Astrocyte (in vitro differentiated cells and primary cell): ENCODE measurements around the gene WDR83. TPM values are rescaled to one million over a fixed set of nuclear protein-coding genes. Genes with fewer than 3 reads are reported as not detected.
A peak's percentile ranks its signal among the peaks of the same experiment; 100 is the strongest.

Experiments used
- DNase-seq: peaks from one replicate; pipeline ENCODE4 v3.0.0-alpha.2; 2010; ENCODE audit warnings: low read depth
- FAIRE-seq: peaks from 2 replicates; lab custom pipeline; 2011; peaks lifted over from hg19 to GRCh38; lab: Jason Lieb, UNC
- H2AFZ ChIP-seq: 2 replicates; pipeline ENCODE4 v1.6.0; 2012; ENCODE audit warnings: low read depth, low read length, inconsistent platforms
- H3K27ac ChIP-seq: 2 replicates; pipeline ENCODE4 v1.5.1; 2011; ENCODE audit warnings: low read depth, low read length, inconsistent platforms
- H3K27me3 ChIP-seq: 2 replicates; pipeline ENCODE4 v1.6.0; 2011; ENCODE audit warnings: low read length, inconsistent platforms; ENCODE audit not compliant: insufficient read depth
- H3K36me3 ChIP-seq: 2 replicates; pipeline ENCODE4 v1.5.1; 2011; ENCODE audit warnings: low read length, inconsistent platforms; ENCODE audit not compliant: insufficient read depth
- H3K4me1 ChIP-seq: 2 replicates; pipeline ENCODE4 v1.5.1; 2011; ENCODE audit warnings: low read length, inconsistent platforms; ENCODE audit not compliant: insufficient read depth
- H3K4me2 ChIP-seq: 2 replicates; pipeline ENCODE4 v1.6.0; 2012; ENCODE audit warnings: low read length, inconsistent platforms
- H3K4me3 ChIP-seq: 2 replicates; pipeline ENCODE4 v1.5.1; 2011; ENCODE audit warnings: low read depth, mild to moderate bottlenecking, low read length, inconsistent platforms; ENCODE audit not compliant: insufficient read depth
- H3K79me2 ChIP-seq: 2 replicates; pipeline ENCODE4 v1.6.0; 2012; ENCODE audit warnings: mild to moderate bottlenecking, low read length, inconsistent platforms; ENCODE audit not compliant: insufficient read depth
- H3K9ac ChIP-seq: 2 replicates; pipeline ENCODE4 v1.6.0; 2012; ENCODE audit warnings: mild to moderate bottlenecking, low read length, inconsistent platforms
- H3K9me3 ChIP-seq: 2 replicates; pipeline ENCODE4 v1.5.1; 2012; ENCODE audit warnings: low read depth, mild to moderate bottlenecking, low read length, inconsistent platforms; ENCODE audit not compliant: insufficient read depth
- H4K20me1 ChIP-seq: 2 replicates; pipeline ENCODE4 v1.6.0; 2012; ENCODE audit warnings: low read length, inconsistent platforms; ENCODE audit not compliant: insufficient read depth
- H3K27ac Mint-ChIP-seq: one replicate; pipeline ENCODE4 v1.8.0; 2021; ENCODE audit warnings: mild to moderate bottlenecking, mixed read lengths; ENCODE audit not compliant: unreplicated experiment
- H3K27me3 Mint-ChIP-seq: one replicate; pipeline ENCODE4 v1.8.0; 2021; ENCODE audit warnings: low read depth, mixed read lengths; ENCODE audit not compliant: unreplicated experiment
- H3K36me3 Mint-ChIP-seq: one replicate; pipeline ENCODE4 v1.8.0; 2021; ENCODE audit warnings: low read depth, mixed read lengths; ENCODE audit not compliant: unreplicated experiment
- H3K4me1 Mint-ChIP-seq: one replicate; pipeline ENCODE4 v1.8.0; 2021; ENCODE audit warnings: low read depth, mixed read lengths; ENCODE audit not compliant: unreplicated experiment
- H3K4me3 Mint-ChIP-seq: one replicate; pipeline ENCODE4 v1.8.0; 2021; ENCODE audit warnings: mild to moderate bottlenecking, moderate library complexity, mixed read lengths; ENCODE audit not compliant: unreplicated experiment
- H3K9me3 Mint-ChIP-seq: one replicate; pipeline ENCODE4 v1.8.0; 2021; ENCODE audit warnings: mild to moderate bottlenecking, mixed read lengths; ENCODE audit not compliant: unreplicated experiment
- CTCF ChIP-seq: IDR thresholded peaks from 2 replicates; pipeline ENCODE4 v1.5.1; 2011; ENCODE audit warnings: low read depth, mild to moderate bottlenecking, inconsistent platforms, low read length, moderate library complexity; ENCODE audit not compliant: insufficient read depth
- EZH2 ChIP-seq: IDR thresholded peaks from 2 replicates; pipeline ENCODE4 v1.6.1; 2012; ENCODE audit warnings: mild to moderate bottlenecking, low read length, inconsistent platforms; ENCODE audit not compliant: insufficient read depth
- total RNA-seq: library from RNA; stranded (reverse); gene quantifications from 2 replicates; pipeline ENCODE4 v1.2.1, GENCODE V29; 2021

Gene WDR83
- total RNA-seq, 1 donor from 2014 or later: 13.3 TPM

DNA sequence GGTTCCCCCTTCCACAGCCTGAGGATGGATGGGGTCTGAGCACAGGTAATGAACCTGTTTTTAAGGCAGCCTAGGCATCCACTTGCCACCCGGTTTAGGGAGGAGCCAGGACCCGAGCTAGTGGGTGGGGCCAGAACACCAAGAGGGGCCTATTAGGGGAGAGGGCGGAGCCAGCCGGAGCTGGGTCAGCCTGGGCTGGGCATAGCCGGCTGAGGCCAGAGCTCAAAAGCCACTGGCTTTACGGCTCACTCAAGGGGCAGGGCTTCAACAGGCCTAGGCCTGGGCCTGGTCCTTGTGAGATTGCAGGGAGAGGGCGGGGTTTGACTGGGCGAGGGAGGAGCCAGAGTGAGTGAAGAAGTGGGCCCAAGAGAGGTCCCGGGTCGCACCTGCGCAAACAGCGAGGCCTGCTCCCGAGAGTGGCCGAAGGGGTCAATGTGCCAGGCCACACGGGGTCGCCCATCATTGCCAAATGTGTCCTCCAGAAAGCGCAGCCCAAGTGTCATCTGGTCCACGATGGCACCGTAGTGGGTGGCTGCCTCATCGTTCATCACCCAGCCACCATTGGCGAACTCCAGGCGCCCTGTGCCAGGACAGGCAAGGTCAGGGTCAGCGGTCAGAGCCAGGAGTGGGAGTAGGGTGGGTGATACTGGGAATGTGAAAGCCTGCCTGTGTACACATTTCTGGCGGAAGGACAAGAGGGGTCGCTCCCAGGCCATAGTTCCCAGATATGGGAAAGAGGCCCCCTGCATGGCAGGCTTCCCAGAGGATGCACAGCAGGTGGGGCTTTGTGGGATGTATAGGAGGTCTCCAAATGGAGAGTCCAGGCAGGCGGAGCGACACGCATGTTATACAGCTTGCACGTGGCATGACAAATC, 2.0 kb upstream of the WDR83 start:
- Mint-ChIP-seq H3K4me3 (peak overlapping the region; percentile 29), H3K4me1 (peaks cover 20% of the 10 kb centered on the region), H3K27ac (no peak overlapping the region), H3K9me3 (no peaks in the 10 kb centered on the region), H3K27me3 (no peaks in the 10 kb centered on the region), H3K36me3 (peaks cover 10% of the 10 kb centered on the region)
- no peak for TF ChIP-seq CTCF
- no peak for TF ChIP-seq EZH2
- DNase-seq (no peak), FAIRE-seq (no peak)
- Histone ChIP-seq H3K9ac (no peak overlapping the region), H3K27ac (no peak overlapping the region), H3K27me3 (no peaks in the 10 kb centered on the region), H3K4me2 (no peak overlapping the region), H3K4me1 (peaks cover 13% of the 10 kb centered on the region), H3K4me3 (no peak overlapping the region), H4K20me1 (peaks cover 14% of the 10 kb centered on the region), H2AFZ (no peak overlapping the region), H3K36me3 (peaks cover 6% of the 10 kb centered on the region), H3K9me3 (no peaks in the 10 kb centered on the region), H3K79me2 (peaks cover 44% of the 10 kb centered on the region)

DNA sequence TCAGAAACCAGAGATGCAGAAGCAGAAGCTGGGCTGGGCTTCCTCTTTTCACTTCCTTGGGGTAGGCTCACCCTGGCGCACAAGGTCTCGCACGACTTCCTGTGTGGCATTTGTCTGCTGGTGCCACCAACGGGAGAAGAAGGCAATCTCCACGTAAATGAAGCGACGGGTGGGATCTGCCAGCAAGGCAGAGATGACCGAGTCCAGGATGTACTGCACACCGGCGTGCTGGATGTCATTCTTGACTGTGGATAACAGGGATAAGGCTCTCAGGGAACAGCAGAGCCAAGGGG, 1.4 kb upstream of the WDR83 start:
- peaks cover 14% of the 10 kb centered on the region for H4K20me1 ChIP-seq
- Mint-ChIP-seq H3K27ac (no peak overlapping the region), H3K9me3 (no peaks in the 10 kb centered on the region), H3K27me3 (no peaks in the 10 kb centered on the region), H3K36me3 (peaks cover 7% of the 10 kb centered on the region), H3K4me3 (peak overlapping the region; percentile 29), H3K4me1 (peaks cover 20% of the 10 kb centered on the region)
- TF ChIP-seq CTCF: no peak
- no peak for TF ChIP-seq EZH2
- no peak for FAIRE-seq
- H3K4me3 ChIP-seq: no peak overlapping the region
- no peak overlapping the region for H3K27ac ChIP-seq
- H3K4me2 ChIP-seq: peak overlapping the region; percentile 95
- no peak for DNase-seq
- H3K27me3 ChIP-seq: no peaks in the 10 kb centered on the region
- no peak overlapping the region for H3K9ac ChIP-seq
- H3K4me1 ChIP-seq: peaks cover 16% of the 10 kb centered on the region
- H3K36me3 ChIP-seq: peaks cover 2% of the 10 kb centered on the region
- no peak overlapping the region for H2AFZ ChIP-seq
- H3K79me2 ChIP-seq: peaks cover 49% of the 10 kb centered on the region
- no peaks in the 10 kb centered on the region for H3K9me3 ChIP-seq
